HG02678 (cell line): ENCODE results near the gene C2CD4D.

Experiments
- ATAC-seq: cut with Tn5 transposase; IDR thresholded peaks from one replicate; pipeline ENCODE4 v1.9.1; 2021; ENCODE audit warnings: mild to moderate bottlenecking, moderate library complexity; ENCODE audit not compliant: unreplicated experiment

Gene C2CD4D

GRCh38 chr1:151815716-151816327, 23.8 kb downstream of the C2CD4D start:
- ATAC-seq, result no peak

- ATAC-seq, result no peak
Measured at GRCh38 chr1:151814971-151815545, 24.6 kb downstream of the C2CD4D start.

- ATAC-seq, result no peak
Measured at GRCh38 chr1:151814426-151814825, 25.2 kb downstream of the C2CD4D start.

DNA sequence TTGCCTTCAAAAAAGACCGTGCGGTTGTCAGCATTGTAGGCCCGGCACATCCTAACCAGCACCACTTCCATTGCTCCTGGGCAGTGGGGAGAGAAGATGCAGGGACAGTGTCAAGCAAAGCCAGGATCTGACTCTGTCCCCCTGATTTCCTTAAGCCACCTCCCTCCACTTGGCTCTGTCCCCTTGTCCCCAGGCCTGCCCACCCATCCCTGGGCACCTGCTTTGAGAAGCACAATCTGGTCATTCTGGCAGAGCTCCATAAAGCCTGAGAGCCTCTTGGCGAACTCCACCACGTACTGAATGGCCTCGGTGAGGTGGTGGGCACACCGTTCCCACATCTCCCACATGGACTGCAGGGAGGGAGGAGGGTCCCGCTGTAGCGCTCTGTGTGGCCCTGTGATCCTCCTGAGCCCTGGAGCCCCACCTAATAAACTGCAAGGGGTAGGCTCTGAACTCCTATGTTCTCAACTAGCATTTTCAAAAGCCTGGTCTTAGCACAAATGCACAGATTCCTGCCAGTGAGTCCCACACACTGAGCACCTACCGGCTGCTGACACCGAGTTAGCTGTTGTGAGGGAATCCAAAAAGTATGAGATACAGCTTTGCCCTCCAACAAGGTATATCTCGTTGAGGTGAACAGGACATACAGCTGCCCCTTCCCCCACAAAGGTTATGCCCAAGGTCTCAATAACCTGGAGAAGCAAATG, 26.2 kb downstream of the C2CD4D start:
- ATAC-seq, result no peak

- no peak for ATAC-seq
Measured at GRCh38 chr1:151811181-151811580, 28.4 kb downstream of the C2CD4D start.

DNA sequence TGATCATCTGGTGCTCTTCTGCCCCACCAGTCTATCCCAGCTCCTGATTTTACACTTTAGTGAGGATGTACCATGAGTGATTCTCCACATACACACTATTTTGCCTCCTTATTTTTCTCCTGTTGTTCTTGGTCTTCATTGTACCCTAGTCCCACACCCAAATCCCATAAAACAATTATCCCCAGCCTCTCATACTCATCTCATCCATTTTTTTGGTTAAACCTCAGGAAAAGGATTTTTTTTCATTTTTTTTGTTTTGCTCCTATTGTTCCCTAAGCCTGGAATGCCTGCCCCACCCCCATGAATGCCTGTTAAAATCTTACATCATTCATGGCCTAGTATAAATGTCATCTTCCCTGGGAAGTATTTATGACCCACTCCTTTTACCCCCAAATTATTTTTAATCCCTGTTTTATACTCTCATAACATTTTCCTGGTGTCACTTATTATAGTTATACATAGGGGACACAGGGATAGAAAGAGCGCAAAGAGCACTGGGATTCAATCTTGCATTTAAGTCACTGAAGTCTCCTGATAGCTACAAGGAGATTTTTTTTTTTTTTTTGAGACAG, 29.5 kb downstream of the C2CD4D start:
- no peak for ATAC-seq

GRCh38 chr1:151809290-151809984, 30.2 kb downstream of the C2CD4D start:
- ATAC-seq, result no peak

DNA sequence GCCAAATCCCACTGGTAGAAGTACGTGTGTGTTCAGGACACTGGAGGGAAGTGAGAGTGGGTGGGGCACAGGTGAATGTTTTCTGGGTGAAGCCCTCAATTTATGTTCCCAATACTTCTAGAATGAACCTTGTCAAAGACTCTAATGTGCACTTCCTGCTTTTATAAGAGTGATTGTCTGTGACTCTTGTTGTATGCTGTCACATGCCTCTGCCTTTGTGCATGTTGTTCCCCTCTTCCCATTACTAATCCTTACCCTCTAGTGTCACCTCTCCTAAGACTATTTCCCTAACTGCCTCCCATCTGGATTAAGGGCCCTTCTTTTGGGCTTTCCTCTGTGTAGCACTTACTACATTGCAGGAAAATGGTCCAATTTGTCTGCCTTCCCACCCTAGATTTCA, 31.9 kb downstream of the C2CD4D start:
- ATAC-seq, result no peak

DNA sequence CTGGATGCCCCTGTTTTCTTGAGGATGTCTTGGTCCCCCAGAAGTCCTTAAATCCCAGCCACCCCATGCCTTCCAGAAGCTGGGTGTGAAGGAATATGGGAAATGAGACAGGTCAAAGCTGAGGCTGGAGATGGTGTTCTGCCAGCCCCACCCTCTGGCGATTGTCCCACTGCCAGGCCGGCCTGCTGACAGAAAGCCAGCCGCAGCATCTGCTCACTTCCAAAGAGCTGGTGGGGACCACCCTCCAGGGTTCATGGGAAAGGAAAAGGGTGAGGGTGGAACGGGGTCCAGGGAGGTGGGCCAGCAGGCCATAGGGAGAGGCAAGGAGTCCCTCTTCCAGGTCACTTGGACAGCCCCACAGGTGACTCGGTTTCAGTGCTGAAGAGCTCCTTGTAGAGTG, 32.5 kb downstream of the C2CD4D start:
- ATAC-seq, result no peak

DNA sequence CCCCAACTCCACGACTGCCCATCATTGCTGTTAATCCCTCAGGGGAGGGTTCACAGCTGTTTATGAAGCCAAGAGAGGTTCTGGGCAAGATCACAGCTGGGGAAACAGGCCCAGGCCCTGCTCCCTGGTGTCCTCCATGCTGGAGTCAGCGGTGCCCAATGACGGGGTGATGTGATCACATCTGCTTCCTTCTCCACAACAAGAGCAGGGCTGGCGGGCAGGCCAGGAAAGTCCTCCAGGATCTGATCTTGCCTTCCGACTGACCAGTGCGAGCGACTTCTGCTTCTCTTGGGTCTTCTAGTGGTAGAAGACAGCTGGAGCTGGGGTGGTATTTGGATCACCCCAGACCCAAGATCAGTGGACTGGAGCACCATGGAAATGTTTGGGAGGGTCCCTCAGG, 33.5 kb downstream of the C2CD4D start:
- ATAC-seq, result no peak

- no peak for ATAC-seq
Measured at GRCh38 chr1:151805066-151805820, 34.4 kb downstream of the C2CD4D start, which contains the start of gene LINGO4. Gene LINGO4, minus strand, starts transcription at chr1:151805419. Its CDS starts 2,715 bp downstream, at chr1:151802704.

- no peak for ATAC-seq
Measured at GRCh38 chr1:151803915-151804314, 35.7 kb downstream of the C2CD4D start.

- no peak for ATAC-seq
Measured at GRCh38 chr1:151803164-151803563, 36.5 kb downstream of the C2CD4D start.

DNA sequence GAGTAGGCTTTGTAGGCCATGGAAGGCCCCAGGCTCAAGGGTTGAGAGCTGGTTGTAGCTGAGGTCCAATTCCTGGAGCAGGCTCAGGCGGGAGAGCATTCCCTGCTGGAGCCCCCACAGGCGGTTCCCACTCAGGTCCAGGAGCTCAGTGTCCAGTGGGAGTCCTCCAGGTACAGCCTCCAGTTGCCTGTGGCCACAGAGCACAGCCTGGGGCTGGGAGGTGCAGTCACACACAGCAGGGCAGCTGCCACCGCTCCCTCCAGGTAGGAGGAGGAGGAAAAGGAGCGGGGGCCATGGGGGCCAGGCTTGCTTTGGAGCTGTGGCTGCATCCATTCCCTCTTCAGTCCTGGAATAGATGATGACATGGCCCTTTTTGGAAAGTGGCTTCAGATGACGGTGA, 37.2 kb downstream of the C2CD4D start:
- no peak for ATAC-seq

GRCh38 chr1:151801846-151802245, 37.8 kb downstream of the C2CD4D start:
- ATAC-seq, result no peak

DNA sequence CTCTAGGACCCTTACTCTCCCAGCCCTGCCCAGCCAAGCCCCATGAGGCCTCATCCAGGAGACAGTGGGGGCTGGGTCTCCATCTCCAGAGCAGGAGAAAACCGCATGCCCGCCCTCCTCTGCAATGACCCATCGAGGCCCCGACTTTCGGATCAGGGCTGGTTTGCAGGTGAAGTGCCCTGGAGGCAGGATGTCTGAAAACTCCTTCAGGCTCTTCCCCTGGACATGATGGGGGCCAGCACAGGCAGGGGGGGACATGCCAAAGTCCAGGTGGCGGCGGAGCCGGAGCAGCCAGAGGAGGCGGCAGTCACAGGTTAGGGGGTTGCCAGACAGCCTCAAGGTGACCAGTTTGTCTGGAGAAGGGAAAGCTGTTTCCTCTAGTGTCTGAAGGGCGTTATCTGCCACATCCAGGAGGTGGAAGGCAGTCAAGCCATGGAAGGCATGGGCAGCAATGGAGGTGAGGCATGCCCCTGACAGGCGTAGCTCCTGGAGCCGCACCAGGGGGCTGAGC, 38.3 kb downstream of the C2CD4D start:
- ATAC-seq, result no peak

- ATAC-seq, result no peak
Measured at GRCh38 chr1:151800830-151801229, 38.8 kb downstream of the C2CD4D start.

DNA sequence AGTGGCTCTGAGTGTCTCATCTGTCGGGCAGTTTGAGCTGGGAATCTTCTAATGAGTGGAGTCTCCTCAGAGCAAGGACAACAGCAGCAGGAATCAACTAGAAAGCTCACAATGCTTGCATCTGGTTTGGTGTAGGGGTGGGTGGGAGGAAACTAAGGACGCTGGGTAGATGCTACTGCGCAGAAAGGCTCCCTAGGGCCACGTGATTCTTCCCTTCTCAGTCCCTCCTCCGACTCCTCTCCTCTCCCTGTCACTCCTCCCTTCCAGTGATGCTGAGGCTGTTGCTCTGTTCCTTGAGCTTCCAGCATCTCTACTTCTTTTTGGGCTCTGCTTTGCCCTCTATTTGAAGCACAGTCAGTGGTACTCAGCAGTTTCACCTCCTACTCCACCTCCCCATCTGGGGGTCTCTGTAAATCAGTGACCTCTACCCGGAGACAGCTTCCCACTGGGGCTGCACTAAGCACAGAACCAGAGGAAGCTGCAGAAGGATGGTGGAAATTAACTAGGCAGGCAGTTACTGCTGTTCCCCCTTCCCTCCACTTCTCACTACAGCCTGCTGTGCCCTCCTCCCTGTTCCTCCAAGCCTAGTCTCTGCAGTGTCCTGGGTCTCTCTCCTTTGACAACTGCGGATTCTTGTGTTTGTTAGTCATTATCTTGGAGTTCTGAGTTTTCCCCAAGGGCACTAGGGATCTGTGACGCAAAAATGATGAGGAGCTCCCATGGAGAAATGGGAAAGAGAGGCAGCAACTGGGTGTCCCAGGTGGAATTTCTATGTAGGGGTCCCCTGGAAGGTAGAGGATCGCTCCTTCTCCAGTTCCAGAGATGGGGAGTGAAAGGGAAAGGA, 40.2 kb downstream of the C2CD4D start:
- no peak for ATAC-seq

DNA sequence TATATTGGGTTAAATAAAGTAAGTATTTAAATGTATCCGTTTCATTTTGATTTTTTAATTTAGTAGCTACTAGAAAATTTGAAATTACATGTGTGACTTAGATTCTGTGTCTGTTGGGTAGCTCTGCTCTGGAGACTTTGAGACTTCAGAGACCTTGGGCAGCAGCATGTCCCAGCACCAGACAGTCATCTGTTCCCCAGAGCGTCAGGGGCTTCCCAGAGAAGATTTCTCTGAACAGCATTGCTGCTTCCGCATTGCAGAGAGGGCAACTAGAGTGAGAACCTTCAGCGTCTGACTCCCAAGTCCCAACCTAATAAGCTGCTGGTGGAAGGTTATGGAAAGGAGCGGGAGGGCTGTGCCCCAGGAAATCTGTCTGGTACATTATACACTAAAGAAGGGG, 41.0 kb downstream of the C2CD4D start:
- no peak for ATAC-seq
